Stomach (tissue), 4 donors: Measurements from ENCODE around the gene ATR.

Source experiments
- CTCF ChIP-seq, 7 experiments: fragments of 450-650 bp in 4 of 7; fragments of 200-600 bp in 3 of 7; sonication (generic) in 3 of 7; IDR thresholded peaks; one replicate each; pipeline ENCODE4 v1.5.1; 2016 to 2019; ENCODE audit warnings: antibody characterized with exemption in 7 of 7, control low read depth in 2 of 7, mild to moderate bottlenecking in 1 of 7
- EP300 ChIP-seq: sonication (generic); formaldehyde crosslinking; IDR thresholded peaks from one replicate; pipeline ENCODE4 v1.6.1; 2017; ENCODE audit warnings: antibody characterized with exemption
- POLR2AphosphoS5 ChIP-seq, 3 donors: sonication (generic); formaldehyde crosslinking; IDR thresholded peaks; one replicate each; pipeline ENCODE4 v1.6.1; 2016; ENCODE audit warnings: antibody characterized with exemption in 3 of 3

- TF ChIP-seq POLR2AphosphoS5 (IDR thresholded peaks at IDR 0.05) (no peak), EP300 (no peak), CTCF (IDR thresholded peaks at IDR 0.05) (no peak)
These were observed 117.8 kb downstream of the ATR start for GRCh38 chr3:142460689-142461088.
